Choroid plexus epithelial cell (primary cell): ENCODE measurements around the gene CCP110.
A peak's percentile ranks its signal among the peaks of the same experiment; 100 is the strongest.

Experiments used
- DNase-seq: peaks from one replicate; pipeline ENCODE4 v3.0.0-alpha.2; 2010; ENCODE audit warnings: low read depth
- H3K4me3 ChIP-seq: 2 replicates; pipeline ENCODE4 v1.5.1; 2011; ENCODE audit warnings: low read depth, mild to moderate bottlenecking, control low read depth, low read length, moderate library complexity
- TF ChIP-seq, protein P1 (sequence below): conservative IDR thresholded peaks from 2 replicates; pipeline ENCODE4 v1.5.1; 2011; ENCODE audit warnings: low read depth, mild to moderate bottlenecking, control low read depth, inconsistent platforms, low read length, moderate library complexity

The CCP110 gene

DNA sequence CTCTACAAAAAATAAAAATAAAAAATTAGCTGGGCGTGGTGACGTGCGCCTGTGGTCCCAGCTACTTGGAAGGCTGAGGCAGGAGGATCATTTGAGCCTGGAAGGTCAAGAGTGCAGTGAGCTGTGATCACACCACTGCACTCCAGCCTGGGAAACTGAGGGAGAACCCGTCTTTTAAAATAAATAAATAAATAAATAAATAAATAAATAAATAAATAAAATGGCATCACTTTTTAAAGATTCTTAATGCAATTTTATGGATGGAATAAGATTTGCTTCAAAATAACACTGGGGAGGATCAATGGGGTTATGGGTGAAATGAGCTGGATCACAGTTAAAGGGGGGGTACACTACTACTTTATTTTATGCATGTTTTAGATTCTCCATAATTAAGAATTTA, 16.8 kb upstream of the CCP110 start:
- H3K4me3 ChIP-seq: no peak overlapping the region
- TF ChIP-seq, protein P1, sequence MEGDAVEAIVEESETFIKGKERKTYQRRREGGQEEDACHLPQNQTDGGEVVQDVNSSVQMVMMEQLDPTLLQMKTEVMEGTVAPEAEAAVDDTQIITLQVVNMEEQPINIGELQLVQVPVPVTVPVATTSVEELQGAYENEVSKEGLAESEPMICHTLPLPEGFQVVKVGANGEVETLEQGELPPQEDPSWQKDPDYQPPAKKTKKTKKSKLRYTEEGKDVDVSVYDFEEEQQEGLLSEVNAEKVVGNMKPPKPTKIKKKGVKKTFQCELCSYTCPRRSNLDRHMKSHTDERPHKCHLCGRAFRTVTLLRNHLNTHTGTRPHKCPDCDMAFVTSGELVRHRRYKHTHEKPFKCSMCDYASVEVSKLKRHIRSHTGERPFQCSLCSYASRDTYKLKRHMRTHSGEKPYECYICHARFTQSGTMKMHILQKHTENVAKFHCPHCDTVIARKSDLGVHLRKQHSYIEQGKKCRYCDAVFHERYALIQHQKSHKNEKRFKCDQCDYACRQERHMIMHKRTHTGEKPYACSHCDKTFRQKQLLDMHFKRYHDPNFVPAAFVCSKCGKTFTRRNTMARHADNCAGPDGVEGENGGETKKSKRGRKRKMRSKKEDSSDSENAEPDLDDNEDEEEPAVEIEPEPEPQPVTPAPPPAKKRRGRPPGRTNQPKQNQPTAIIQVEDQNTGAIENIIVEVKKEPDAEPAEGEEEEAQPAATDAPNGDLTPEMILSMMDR: no peak
- no peak for DNase-seq

DNA sequence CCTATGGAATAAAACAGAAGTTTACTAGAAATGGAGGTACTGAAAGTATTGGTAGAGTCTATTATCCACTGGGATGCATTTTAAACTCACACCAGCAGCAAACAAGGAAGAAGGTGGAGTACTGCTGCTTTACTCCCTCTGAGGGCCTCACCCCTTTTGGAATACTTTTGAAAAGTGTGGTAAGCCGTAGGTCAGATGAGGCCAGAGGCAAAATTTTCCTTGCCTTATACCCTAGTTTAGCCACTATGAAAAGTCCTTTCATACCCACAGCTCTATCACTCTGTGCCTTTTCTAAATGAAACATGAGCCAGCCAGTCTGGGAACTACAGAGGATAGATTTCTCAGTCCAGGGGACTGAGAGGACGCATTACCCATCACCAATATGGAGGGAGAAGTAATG, 15.9 kb upstream of the CCP110 start:
- TF ChIP-seq, protein P1: no peak
- no peak for DNase-seq
- no peak overlapping the region for H3K4me3 ChIP-seq

DNA sequence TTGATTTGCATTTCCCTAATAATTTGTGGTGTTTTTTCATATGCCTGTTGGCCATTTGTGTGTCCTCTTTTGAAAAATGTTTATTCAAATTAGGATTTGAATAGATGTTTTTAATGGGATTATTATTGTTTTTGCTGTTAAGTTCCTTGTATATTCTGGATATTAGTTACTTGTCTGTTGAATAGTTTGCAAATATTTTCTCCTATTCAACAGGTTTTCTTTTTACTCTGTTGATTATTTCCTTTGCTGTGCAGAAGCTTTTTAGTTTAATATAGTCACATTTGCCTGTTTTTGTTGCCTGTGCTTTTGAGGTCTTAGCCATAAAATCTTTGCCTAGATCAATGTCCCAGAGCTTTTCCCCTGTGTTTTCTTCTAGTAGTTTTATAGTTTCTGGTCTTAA, 11.4 kb upstream of the CCP110 start:
- no peak overlapping the region for H3K4me3 ChIP-seq
- DNase-seq: no peak
- TF ChIP-seq, protein P1: no peak

DNA sequence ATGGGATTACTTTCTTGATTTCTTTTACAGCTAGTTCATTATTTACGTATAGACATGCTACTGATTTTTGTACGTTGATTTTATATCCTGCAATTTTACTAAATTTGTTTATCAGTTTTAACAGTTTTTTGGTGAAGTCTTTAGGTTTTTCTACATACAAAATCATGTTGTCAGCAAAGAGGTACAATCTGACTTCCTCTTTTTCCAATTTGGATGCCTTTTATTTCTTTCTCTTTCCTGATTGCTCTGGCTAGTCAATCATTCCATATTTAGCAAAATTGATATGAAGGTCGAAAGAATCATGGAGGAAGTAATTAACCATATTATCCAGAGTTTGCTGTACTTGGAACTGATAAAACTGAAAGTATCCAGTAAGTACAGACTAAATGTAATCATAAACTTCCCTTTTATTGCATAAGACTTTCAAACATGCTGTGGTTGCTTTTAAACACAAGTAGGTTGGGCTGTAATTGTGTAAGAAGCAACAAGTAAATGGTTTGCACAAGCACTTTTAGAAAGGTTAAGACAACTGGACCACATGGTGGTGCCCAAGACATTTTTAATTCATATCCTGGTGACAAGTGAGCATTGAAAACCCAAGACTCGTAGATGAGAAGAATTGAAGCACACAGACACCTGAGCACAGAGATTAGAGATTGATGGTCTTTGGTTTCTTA, 10.2 kb upstream of the CCP110 start:
- TF ChIP-seq, protein P1: no peak
- H3K4me3 ChIP-seq: no peak overlapping the region
- DNase-seq: peak; percentile 72

DNA sequence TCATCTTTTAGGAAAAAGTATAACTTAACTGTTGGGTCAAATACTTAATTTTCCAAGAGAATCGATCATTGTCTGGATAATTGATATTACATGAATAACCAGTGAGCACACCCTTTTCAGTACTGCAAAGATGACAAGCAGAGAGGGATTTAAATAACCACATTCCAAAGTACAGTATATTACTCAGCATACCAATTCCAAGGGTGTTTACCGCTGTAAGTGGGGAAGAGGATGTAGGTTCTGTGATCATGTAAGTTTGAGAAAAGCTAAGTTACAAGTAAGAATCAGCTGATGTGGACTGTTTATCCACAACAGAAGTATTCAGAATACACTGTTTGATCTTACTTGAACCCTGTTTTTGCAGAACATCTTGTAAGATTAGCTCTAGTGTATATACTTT, 8.0 kb upstream of the CCP110 start:
- TF ChIP-seq, protein P1: no peak
- DNase-seq: peak; percentile 17

DNA sequence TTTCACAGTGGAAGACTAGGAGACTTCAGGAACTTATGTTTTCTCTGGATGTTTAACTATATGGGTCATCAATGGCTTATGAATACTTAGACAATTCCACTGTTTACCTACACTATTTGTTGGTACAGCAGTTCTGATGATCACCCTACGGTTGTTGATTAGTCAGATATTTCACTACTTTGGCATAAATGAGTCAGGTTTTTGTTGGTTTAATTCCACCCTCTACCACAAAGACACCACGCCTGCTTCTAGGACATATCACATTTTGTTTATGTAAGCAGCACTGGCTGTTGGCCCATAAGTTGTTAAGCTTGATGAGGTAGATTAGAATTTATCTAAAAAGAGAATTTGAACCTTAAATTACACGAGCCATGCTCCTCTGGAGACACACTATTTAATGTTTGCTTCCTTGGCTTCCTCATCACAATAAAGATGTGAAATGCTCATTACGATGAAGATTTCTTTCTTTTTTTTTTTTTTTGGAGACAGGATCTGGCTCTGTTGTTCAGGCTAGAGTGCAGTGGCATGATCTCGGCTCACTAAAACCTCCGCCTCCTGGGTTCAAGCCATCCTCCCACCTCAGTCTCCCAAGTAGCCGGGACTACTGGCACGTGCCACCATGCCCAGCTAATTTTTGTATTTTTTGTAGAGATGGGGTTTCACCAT, 6.2 kb upstream of the CCP110 start:
- peak; percentile 64 for DNase-seq
- no peak overlapping the region for H3K4me3 ChIP-seq
- TF ChIP-seq, protein P1: no peak

More for the DNA sequence above, 8.0 kb upstream of the CCP110 start:
- no peak overlapping the region for H3K4me3 ChIP-seq

DNA sequence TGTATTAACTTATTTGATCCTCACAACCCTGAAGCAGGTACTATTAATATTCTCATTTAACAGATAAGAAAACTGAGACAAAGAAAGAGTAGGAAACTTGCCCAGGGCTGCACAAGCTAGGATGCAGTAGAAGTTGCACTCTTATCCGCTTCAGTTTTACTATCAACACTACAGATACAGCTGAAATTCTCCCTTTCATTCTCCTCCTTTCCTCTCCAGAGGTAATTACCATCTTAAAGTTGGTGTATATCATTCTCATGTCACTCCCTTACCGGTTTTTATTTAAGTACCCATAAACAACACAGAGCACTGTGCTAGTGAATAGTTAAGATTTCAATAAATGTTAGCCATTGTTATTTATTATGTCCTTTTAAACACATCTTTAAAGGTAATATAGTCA, 5.4 kb upstream of the CCP110 start:
- DNase-seq: no peak
- TF ChIP-seq, protein P1: no peak
- no peak overlapping the region for H3K4me3 ChIP-seq
